ENCODE results near the gene RAB17.

DNA sequence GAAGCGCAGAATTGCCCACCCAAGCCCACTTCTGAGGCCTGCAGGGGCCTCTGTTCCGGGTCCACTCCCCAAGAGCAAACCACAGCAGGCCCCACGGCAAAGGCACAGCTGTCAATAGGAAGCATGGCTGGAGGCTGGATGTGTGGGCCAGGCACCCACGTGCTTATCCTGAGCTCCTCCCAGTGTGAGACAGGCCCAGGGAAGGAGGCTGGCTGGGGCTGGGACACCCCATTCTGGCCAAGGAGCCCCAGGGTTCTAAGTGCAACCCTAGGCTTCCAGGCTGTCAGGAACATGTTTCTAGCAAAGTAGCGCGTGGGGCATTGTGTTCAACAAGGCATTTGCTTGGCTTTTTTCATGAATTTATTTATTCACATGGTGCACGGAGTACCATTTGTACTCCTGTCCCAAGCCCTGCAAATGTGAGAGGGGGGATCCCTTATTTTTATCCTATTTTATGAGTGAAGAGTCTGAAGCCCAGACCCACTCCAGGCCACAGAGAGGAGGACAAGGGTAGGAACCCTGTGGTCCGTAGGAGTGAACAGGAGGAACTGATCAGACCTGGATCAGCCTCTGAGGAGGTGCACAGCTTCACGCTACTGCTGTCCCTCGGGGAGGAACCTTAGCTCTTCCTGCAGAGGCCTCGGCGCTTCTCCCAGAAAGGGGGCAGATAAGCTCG is 6.1 kb upstream of the RAB17 start:
- no peak for TF ChIP-seq POLR2AphosphoS5 (IDR thresholded peaks at IDR 0.05; ENCODE audit: low read depth, low read length)
- TF ChIP-seq TCF7L2 (IDR thresholded peaks at IDR 0.05; ENCODE audit: borderline replicate concordance, extremely low read depth, insufficient read depth, insufficient read length), result no peak
